Measurements from ENCODE around the gene CPXM2.

Gene CPXM2

DNA sequence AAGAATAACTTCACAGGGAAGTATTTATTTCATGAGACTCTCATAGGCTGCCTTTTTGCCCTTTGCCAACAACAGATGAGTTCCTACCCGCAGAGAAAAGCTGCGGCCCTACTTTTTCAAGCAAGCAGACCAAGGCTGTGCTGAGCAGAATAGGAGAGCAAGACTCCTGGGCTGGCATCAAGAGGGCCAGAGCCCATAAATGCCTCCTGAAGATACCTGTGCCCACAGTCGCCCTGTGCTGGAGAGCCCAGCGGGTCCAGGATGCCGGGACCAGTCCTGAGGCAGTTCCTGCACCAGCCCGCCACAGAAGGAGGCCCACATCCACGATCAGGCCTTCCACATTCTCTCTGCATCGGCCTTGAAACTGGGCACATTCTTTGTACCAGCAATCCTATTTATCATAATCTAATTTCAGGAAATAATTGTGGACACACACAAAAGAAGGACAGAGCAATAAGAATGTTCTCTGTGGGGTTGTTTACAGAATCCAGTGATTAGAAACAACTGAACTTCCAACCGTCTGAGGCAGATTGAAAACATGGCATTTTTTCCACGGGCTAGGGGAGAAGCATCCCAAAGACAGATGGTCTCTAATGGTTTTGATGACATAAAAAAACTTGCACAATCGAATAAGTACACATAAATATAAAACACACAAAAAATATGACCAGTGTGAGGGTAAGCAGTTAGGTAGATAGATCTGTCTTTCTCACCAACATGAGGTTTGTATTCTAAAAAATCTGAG lies 95.6 kb downstream of the CPXM2 start:
- no peak for DNase-seq

DNA sequence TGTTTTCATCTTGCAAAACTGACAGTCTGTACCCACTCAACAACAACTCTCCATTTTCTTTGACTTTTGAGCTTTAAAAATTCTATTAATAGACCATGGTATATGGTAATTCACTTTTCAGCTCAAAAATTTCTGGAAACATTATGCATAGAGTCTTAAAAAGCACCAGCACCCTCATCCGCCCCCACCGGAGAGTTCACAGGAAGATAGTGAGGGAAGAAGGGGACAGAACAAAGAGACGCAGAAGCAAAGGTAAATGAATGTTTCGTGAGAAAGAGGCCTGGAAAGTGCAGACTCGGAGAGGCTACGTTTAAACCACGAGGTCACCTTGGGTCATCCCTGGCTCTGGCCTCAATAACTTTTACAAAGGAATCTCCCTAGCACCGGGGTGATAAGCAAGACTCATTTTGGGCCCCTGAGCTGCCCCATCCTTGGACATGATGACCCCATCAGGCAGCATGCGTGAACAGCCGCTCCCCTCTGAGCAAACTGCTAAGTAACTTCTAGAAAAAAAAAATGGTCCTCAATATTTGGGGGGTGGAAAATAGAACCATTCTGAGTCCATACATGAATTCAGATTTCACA lies 96.3 kb downstream of the CPXM2 start:
- no peak for DNase-seq

GRCh38 chr10:123792248-123792978 lies 99.2 kb downstream of the CPXM2 start:
- DNase-seq, result no peak

GRCh38 chr10:123790132-123790885 lies 101.3 kb downstream of the CPXM2 start:
- no peak for DNase-seq

- no peak for DNase-seq
Measured at GRCh38 chr10:123788981-123789380, 102.6 kb downstream of the CPXM2 start.

- DNase-seq, result no peak
Measured at GRCh38 chr10:123787566-123787965, 104.0 kb downstream of the CPXM2 start.

DNA sequence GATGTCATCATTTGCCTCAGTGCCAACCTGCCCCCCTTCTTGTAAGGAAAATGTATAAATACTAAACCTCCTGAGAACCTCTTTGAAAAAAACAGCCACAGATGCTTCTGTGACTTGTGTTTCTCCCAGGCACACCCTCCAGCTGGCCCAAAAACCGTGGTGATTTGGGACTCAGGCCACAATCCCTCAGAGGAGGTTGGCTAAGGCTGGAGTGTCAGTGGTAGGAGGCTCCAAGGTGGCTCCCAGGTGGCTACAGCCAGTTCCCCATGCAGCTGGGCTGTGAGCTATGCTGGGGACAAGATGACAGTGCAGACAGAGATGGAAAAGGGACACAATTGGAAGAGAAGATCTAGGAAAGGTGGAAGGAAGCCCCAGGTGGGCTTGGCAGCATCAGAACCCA lies 104.7 kb downstream of the CPXM2 start:
- DNase-seq, result no peak

GRCh38 chr10:123786306-123786705 lies 105.3 kb downstream of the CPXM2 start:
- DNase-seq, result no peak

GRCh38 chr10:123784646-123785045 lies 107.0 kb downstream of the CPXM2 start:
- no peak for DNase-seq

DNA sequence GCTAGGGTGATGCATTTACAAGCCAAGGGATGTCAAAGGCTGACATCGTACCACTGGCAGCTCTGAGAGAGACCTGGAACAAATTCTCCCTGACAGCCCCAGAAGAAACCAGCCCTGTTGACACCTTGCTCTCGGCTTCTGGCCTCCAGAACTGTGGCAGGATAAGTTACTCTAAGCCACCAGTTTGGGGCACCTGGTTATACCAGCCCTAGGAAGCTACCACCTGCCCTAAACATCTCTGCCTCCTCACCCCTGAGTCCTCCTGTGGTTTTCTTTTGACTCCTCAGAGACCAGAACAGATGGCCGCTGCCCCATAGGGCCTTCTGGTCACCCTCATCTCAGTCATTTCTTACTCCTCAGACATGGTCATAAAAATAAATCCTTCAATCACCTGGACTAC lies 107.4 kb downstream of the CPXM2 start:
- DNase-seq, result no peak

DNA sequence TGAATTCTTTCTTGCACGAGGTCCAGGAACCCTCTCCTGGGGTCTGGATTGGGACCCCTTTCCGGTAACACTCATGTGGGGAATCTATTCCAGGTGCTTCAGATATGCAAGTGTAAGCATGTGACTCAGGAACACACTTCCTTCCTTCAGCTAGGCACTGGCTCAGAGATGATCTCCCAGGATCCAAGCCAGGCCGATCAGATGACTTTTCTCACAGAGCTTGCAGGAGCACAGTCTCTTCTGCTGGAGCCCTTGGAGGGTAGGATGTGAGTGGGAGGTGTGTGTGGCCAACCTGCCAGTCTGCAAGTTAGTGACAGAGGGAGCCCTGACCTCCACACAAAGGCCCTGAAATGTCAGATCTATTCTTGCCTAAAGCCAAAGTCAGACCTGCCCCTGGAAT lies 108.3 kb downstream of the CPXM2 start:
- no peak for DNase-seq

DNA sequence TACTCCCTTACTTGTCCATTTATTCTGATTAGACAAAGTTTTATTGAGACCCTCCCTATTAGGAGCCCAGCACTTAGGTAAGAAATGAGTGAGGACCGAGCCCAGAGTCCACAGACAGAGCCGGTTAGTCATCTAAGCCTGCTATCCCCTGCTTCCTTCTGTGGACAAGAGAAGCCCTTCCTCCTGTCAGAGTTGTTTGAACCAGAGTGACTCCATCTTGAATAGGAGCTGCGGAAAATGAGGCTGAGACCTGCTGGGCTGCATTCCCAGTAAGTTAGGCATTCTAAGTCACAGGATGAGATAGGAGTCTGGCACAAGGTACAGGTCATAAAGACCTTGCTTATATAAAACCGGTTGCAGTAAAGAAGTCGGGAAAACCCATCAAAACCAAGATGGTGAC lies 109.1 kb downstream of the CPXM2 start:
- DNase-seq, result no peak

GRCh38 chr10:123781956-123782500 lies 109.6 kb downstream of the CPXM2 start:
- DNase-seq, result no peak

DNA sequence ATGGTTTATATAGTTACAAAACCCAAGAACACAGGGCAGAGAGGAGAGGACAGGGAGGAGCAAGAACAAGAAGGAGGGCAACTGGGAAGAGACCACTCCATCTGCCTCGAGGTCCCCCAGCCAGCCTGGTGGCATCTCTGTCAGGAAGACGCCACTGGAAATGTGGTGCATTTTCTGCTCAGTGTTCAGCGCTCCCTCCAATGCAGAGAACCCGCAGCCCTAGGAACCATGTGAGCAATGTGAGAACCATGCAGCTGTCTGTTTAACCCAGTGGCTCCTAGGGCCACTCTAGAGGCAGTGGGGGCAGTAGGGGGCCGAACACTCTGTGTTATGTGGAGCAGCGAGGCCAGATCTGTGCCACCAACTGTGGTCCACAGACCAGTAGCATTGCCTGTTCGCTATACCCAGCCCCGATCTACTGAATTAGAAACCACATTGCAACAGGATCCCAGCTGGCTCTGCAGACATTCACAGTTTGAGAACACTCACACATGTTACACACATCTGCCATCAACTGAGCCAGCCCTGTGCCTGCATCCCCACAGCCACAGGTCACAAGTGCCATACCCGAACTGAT lies 110.2 kb downstream of the CPXM2 start:
- DNase-seq, result no peak

GRCh38 chr10:123778719-123779517 lies 112.7 kb downstream of the CPXM2 start:
- DNase-seq, result no peak

DNA sequence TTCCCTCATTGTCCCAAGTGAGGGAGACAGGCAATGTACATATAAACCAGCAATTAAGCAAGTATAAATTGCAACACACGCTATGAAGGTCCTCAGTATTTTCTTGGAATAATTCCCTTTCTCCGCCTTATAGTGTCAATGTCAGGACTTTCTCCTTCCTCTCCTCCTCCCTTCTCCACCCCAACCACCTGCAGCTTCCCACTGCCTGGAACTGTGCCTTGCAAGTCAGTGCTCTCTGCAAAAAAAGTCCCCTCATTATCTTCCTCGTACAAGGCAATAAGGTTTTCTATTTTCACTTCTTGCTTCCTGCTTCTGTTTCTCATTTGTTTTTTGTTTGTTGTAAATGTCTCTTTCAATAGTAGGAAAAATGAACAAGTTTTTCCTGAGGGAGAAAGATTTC lies 113.7 kb downstream of the CPXM2 start:
- DNase-seq, result no peak

DNA sequence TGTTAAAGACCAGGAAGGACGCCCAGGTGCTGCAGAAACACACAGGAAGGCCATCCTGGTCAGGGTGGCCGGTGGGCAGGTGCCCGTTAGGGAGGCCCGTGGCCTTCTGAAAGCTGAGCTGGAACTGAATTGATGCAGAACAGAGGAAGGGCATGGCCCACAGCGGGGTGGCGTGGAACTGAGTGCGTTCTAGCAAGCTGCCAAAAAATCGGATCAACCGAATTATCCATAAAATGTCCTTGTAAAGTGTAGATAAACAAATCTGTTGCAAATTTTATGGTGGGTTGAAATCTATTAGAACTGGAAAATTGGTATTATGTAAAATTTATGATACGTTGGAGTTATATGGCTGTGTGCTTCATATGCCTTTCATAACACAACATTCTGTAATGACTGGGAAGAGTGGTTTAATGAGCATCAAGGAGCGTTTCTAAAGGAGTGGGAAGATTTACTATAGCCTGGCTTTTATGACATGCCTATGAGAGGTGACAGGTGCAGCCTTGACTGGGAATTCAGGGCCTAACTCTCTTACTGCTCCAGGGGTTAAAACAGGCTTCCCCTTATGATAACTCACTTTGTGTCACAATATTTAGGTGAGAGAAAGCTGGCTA lies 117.4 kb downstream of the CPXM2 start:
- DNase-seq, result peak; percentile 25

GRCh38 chr10:123772645-123773508 lies 118.7 kb downstream of the CPXM2 start:
- no peak for DNase-seq

- DNase-seq, result no peak
Measured at GRCh38 chr10:123771877-123772644, 119.5 kb downstream of the CPXM2 start.

DNA sequence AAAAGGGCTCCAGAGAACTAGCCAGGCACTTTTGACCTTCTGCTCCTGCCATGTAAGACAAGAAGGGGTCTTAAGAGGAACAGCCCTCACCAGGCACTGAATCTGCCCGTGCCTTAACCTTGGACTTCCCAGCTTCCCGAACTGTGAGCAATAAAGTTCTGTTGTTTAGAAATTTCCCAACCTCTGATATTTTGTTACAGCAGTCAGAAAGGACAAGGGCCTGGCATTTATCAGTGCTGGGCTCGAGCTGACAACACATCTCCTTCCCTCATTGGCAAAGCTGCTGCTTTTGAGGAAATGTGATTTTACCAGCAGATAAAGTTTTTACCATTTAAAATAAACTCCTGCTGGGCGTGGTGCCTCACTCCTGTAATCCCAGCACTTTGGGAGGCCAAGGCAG lies 122.0 kb downstream of the CPXM2 start:
- no peak for DNase-seq

Measured in DMS79 treated with DMSO at 0.1 percent for 48 hours (cell line).